ENCODE data around the gene LIF.

LIF gene

DNA sequence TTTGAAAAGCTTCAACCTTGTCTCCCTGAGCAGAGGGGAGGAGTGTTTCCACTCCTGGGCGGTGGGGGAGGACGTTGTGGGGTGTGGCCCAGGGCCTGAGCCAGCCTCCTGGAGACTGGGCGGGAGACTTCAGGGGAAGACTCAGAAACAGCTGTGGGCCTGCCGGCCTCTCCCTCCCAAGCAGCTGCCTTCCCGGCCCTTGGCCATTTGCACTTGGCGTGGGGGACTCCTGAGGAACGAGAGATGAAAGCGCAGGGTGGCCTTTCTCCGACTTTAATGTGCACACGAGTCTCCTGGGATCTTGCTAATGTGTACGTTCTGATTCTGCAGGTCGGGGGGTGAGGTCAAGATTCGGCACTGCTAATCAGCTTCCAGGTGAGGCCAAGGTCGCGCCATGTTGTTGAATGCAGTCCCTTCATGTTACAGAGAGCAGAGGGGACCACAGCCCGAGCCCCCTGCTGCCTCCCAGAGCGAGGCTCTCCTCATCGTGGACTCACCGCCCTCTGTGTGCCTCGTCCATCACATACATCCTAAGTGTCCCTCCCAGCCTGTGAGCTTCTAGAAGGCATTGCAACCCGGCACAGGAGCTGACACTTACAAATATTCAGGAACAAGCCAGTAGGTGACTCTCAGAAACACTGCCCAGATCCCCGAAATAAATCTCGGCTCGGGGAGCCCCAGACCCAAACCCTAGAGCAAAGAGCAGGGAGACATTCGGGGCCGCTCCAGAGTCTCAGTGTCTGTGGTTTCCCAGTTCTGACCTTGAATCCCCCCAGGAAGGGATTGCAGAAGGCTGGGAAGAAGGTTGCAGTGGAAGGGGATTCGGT, 7.7 kb downstream of the LIF start:
- Histone ChIP-seq H3K9me3 (ENCODE audit: insufficient read depth, low read depth, low read length) (no peaks in the 10 kb centered on the region), H3K79me2 (ENCODE audit: insufficient read depth, low read length) (no peaks in the 10 kb centered on the region), H3K4me3 (ENCODE audit: low read length, poor library complexity, severe bottlenecking) (no peak overlapping the region), H3F3A (ENCODE audit: low read depth) (no peaks in the 10 kb centered on the region), H3K27me3 (ENCODE audit: insufficient read depth, low read length, poor library complexity, severe bottlenecking) (no peaks in the 10 kb centered on the region), H4K20me1 (ENCODE audit: insufficient read depth, low read length, poor library complexity, severe bottlenecking) (no peaks in the 10 kb centered on the region), H3K4me2 (ENCODE audit: low read depth, low read length, poor library complexity, severe bottlenecking) (no peak overlapping the region), H3K4me1 (ENCODE audit: insufficient read depth, low read length, poor library complexity, severe bottlenecking) (peaks cover 19% of the 10 kb centered on the region), H3K9ac (ENCODE audit: low read depth, low read length, poor library complexity, severe bottlenecking) (no peak overlapping the region), H3K36me3 (ENCODE audit: insufficient read depth, low read length) (no peaks in the 10 kb centered on the region), H3K9me2 (replicated peaks; ENCODE audit: low read depth, low read length) (no peaks in the 10 kb centered on the region), H2AFZ (ENCODE audit: low read length) (no peak overlapping the region)
- TF ChIP-seq EZH2phosphoT487 (IDR thresholded peaks at IDR 0.05; ENCODE audit: borderline replicate concordance) = no peak

DNA sequence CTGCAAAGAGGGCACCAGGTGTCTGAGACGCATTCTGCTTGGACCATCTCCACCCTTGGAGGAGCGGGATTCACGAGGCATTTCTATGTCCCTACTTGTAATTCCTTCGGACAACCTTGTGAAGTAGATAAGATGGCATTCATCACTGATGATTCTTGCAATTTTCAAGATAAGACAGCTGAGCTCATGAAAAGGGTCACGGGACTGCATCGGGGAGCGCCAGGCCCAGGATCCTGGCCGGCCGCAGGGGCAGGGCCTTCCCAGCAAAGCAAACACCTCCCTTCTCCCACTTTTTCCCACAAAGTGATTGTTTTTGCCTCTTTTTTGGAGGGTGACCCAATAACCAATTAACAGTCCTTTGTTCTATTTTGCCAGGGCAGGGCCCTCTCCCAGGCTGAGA, 8.4 kb downstream of the LIF start:
- Histone ChIP-seq H3K36me3 (ENCODE audit: insufficient read depth, low read length) (no peaks in the 10 kb centered on the region), H2AFZ (ENCODE audit: low read length) (no peak overlapping the region), H4K20me1 (ENCODE audit: insufficient read depth, low read length, poor library complexity, severe bottlenecking) (no peaks in the 10 kb centered on the region), H3K9me3 (ENCODE audit: insufficient read depth, low read depth, low read length) (no peaks in the 10 kb centered on the region), H3K9me2 (replicated peaks; ENCODE audit: low read depth, low read length) (no peaks in the 10 kb centered on the region), H3K27me3 (ENCODE audit: insufficient read depth, low read length, poor library complexity, severe bottlenecking) (no peaks in the 10 kb centered on the region), H3K79me2 (ENCODE audit: insufficient read depth, low read length) (no peaks in the 10 kb centered on the region), H3K4me1 (ENCODE audit: insufficient read depth, low read length, poor library complexity, severe bottlenecking) (peaks cover 19% of the 10 kb centered on the region), H3K4me3 (ENCODE audit: low read length, poor library complexity, severe bottlenecking) (no peak overlapping the region), H3K4me2 (ENCODE audit: low read depth, low read length, poor library complexity, severe bottlenecking) (no peak overlapping the region), H3F3A (ENCODE audit: low read depth) (no peaks in the 10 kb centered on the region), H3K9ac (ENCODE audit: low read depth, low read length, poor library complexity, severe bottlenecking) (no peak overlapping the region)
- TF ChIP-seq EZH2phosphoT487 (IDR thresholded peaks at IDR 0.05; ENCODE audit: borderline replicate concordance) = no peak
- TF ChIP-seq, protein P1, sequence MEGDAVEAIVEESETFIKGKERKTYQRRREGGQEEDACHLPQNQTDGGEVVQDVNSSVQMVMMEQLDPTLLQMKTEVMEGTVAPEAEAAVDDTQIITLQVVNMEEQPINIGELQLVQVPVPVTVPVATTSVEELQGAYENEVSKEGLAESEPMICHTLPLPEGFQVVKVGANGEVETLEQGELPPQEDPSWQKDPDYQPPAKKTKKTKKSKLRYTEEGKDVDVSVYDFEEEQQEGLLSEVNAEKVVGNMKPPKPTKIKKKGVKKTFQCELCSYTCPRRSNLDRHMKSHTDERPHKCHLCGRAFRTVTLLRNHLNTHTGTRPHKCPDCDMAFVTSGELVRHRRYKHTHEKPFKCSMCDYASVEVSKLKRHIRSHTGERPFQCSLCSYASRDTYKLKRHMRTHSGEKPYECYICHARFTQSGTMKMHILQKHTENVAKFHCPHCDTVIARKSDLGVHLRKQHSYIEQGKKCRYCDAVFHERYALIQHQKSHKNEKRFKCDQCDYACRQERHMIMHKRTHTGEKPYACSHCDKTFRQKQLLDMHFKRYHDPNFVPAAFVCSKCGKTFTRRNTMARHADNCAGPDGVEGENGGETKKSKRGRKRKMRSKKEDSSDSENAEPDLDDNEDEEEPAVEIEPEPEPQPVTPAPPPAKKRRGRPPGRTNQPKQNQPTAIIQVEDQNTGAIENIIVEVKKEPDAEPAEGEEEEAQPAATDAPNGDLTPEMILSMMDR (conservative IDR thresholded peaks at IDR 0.05; ENCODE audit: low read length) = no peak

DNA sequence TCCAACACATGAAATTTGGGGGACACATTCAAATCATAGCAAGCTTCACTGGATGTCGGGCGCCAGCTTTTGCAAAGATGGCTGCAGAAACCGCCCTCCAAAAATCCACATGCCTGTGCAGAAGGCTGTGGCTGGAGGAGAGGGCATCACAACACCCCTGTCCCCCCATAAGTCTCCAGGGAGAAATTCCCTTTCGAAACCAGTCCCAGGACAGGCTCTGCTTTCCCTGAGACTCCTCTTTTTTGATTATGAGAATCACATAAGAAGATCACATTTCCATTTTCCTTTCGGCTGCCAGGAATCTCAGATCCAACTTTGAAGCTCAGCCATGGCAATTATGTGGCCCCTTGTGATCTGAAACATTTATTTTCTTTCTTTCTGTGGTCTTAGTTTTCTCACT, 9.7 kb downstream of the LIF start:
- Histone ChIP-seq H3K9me3 (ENCODE audit: insufficient read depth, low read depth, low read length) (no peaks in the 10 kb centered on the region), H3K4me3 (ENCODE audit: low read length, poor library complexity, severe bottlenecking) (no peak overlapping the region), H3K79me2 (ENCODE audit: insufficient read depth, low read length) (no peaks in the 10 kb centered on the region), H3F3A (ENCODE audit: low read depth) (no peaks in the 10 kb centered on the region), H4K20me1 (ENCODE audit: insufficient read depth, low read length, poor library complexity, severe bottlenecking) (no peaks in the 10 kb centered on the region), H3K4me1 (ENCODE audit: insufficient read depth, low read length, poor library complexity, severe bottlenecking) (peaks cover 19% of the 10 kb centered on the region), H3K9ac (ENCODE audit: low read depth, low read length, poor library complexity, severe bottlenecking) (no peak overlapping the region), H2AFZ (ENCODE audit: low read length) (no peak overlapping the region), H3K27me3 (ENCODE audit: insufficient read depth, low read length, poor library complexity, severe bottlenecking) (no peaks in the 10 kb centered on the region), H3K9me2 (replicated peaks; ENCODE audit: low read depth, low read length) (no peaks in the 10 kb centered on the region), H3K36me3 (ENCODE audit: insufficient read depth, low read length) (no peaks in the 10 kb centered on the region), H3K4me2 (ENCODE audit: low read depth, low read length, poor library complexity, severe bottlenecking) (no peak overlapping the region)
- TF ChIP-seq, protein P1 (conservative IDR thresholded peaks at IDR 0.05; ENCODE audit: low read length) = no peak
- no peak for TF ChIP-seq EZH2phosphoT487 (IDR thresholded peaks at IDR 0.05; ENCODE audit: borderline replicate concordance)
